GM19035 (cell line): ENCODE results near the gene ERMP1.
"Not testable (repeated sequence)": the region's sequence is repeated elsewhere in the genome, so short reads cannot be mapped to it uniquely, and the experiment has no call there.

Experiments used
- ATAC-seq: cut with Tn5 transposase; IDR thresholded peaks from one replicate; pipeline ENCODE4 v1.9.1; 2021; ENCODE audit not compliant: unreplicated experiment

Gene ERMP1, protein sequence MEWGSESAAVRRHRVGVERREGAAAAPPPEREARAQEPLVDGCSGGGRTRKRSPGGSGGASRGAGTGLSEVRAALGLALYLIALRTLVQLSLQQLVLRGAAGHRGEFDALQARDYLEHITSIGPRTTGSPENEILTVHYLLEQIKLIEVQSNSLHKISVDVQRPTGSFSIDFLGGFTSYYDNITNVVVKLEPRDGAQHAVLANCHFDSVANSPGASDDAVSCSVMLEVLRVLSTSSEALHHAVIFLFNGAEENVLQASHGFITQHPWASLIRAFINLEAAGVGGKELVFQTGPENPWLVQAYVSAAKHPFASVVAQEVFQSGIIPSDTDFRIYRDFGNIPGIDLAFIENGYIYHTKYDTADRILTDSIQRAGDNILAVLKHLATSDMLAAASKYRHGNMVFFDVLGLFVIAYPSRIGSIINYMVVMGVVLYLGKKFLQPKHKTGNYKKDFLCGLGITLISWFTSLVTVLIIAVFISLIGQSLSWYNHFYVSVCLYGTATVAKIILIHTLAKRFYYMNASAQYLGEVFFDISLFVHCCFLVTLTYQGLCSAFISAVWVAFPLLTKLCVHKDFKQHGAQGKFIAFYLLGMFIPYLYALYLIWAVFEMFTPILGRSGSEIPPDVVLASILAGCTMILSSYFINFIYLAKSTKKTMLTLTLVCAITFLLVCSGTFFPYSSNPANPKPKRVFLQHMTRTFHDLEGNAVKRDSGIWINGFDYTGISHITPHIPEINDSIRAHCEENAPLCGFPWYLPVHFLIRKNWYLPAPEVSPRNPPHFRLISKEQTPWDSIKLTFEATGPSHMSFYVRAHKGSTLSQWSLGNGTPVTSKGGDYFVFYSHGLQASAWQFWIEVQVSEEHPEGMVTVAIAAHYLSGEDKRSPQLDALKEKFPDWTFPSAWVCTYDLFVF

DNA sequence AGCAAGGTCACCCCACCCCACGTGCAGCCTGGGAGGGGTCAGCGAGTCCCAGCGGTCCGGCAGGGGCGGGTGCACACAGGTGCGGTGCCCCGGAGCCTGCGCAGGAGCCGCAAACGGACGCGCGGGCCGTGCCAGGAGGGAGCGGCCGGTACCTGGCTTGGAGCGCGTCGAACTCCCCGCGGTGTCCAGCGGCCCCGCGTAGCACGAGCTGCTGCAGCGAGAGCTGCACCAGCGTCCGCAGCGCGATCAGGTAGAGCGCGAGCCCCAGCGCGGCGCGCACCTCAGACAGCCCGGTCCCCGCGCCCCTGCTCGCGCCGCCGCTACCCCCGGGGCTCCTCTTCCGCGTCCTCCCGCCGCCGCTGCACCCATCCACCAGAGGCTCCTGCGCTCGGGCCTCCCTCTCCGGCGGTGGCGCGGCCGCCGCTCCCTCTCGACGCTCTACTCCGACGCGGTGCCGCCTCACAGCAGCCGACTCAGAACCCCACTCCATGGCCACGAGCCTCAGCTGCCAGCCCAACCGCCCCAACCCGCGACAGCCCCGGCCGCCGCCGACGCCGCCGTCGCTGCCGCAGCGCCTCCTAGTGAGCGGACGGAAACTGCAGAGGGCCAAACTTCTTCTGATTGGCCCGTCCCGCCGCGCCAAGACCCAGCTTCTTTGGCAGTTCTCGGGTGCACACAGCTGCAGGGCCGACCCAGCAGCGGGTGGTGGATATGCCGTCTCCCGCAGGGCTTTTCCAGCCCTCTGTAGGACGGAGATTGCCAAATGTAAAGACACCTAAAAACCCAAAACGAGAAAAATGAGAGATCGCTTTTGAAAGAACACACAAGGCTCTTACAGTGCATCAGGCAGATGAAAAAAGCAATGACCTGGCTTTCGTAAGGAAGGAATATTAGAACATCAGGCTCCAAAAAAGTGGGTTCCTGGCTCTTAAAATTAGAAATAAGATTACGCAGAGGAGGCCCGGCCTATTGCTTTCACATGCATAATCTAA is at the start of gene ERMP1:
TSS of gene ERMP1 (minus strand) at position 580 of the 992 bp plus-strand sequence. CDS start at position 490, 90 bp downstream.
- peak; percentile 87 for ATAC-seq

DNA sequence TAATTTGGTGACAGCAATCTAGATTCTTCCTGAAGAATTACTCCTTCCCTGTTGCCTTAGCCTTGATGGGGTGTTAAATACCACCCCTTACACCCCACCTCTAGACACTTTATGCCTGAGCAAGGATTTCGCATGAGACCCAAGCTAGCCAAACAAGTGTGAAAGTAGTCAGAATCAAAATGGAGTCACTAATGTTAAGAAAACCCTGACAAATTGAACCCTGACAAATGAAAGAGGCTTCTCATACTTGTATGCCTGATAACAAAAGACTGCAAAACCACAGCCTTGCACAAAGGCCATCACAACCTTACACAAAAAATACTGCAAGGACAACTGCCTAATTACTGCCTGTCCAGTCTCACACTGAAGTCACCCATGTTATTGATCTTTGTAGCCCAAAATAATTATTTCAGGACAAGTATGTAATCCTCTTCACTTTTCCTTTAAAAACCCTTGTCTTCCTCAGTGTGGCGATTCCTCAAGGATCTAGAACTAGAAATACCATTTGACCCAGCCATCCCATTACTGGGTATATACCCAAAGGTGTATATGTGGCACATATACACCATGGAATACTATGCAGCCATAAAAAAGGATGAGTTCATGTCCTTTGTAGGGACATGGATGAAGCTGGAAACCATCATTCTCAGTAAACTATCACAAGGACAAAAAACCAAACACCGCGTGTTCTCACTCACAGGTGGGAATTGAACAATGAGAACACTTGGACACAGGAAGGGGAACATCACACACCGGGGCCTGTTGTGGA is 49.5 kb upstream of the ERMP1 start:
- not testable (repeated sequence) for ATAC-seq

DNA sequence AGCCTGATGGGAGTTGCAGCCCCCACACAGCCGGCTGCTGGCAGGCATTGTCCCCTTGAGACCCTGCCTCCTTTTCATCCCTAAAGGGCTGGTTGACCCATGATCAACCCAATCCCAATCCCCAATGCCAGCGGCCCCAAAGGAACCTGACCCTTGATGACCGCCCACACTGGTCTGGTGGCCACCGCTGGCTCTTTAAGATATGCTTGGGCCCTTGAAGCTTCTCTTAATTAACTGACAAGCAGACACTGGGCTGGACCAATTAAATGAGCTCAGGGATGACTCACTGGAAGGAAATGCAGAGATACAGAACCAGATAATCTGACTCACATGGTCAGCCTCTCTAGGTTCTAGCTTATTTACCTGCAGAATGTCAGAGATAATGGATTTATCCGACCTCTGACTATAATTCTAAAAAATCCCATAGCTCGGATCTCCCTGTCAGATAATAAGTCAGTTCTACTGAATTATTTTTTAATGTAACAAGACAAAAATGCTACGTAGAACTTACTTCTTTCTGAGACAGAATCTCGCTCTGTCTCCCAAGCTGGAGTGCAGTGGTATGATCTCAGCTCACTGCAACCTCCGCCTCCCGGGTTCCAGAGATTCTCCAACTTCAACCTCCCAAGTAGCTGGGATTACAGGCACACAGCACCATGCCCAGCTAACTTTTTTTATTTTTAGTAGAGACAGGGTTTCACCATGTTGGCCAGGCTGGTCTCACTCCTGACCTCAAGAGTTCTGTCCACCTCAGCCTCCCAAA is 46.7 kb upstream of the ERMP1 start:
- ATAC-seq = no peak

DNA sequence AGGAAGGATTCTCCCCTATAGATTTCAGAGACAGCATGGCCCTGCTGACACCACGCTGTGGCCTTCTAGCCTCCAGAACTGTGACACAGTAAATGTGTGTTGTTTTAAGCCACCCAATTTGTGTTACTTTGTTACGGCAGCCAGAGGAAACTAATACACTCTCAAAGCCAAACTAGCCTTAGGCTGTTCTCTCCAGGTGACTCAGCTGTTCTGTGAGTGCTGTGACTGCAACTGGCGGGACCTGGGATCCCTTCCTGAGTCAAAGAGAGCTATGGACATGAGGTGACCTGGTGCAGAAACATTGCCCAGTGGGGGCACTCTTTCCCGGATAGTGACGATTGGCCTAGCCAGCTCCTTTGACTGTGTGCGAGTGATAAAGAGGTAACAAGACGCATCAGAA is 43.8 kb upstream of the ERMP1 start:
- ATAC-seq = no peak

DNA sequence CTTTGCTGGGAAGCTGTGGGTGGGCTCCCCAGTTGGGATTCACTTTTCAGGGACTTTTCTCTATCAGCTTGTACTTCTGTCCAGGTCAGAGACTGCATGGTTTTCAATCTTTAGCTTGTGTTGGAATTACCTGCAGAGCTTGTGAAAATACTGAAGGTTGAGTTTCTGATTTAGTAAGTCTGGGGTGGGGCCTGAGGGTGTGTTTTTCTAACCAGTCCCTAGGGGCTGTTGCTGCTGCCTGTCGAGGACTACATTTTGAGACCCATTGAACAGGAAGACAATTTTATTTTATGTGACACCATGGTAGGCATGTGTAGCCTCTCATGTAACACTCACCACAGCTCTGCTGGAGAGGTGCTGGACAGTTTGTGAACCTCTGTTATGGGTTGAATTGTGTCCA is 43.1 kb upstream of the ERMP1 start:
- ATAC-seq = no peak

DNA sequence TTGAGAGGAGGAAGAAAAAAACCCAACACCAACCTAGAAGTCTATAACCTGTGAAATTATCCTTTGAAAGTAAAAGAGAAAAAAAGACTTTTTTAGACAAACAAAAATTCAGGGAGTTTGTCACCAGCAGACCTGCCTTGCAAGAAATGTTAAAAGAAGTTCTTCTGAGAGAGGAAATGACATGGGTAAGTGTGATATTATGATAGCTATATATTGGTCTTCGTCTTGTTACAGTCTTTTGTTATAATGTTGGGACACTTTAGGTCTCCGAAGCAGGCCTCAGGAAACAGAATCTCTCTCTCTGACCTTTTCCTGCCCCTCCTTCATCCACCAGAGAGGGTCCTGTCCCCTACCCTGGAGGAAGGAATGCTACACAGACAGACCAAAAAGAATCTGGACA is 41.1 kb upstream of the ERMP1 start:
- ATAC-seq = no peak

DNA sequence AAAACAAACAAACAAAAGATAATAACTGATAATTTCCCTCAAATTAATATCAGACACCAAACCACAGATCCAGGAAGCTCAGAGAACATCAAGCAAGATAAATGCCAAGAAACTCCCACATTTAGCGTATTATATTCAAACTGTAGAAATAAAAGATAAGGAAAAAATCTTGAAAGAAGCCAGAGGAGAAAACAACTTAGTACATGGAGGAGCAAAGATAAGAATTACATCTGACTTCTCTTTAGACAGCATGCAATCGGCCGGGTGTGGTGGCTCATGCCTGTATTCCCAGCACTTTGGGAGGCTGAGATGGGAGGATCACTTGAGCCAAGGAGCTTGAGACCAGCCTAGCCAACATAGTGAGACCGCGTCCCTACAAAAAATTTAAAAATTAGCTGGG is 40.5 kb upstream of the ERMP1 start:
- ATAC-seq = no peak

DNA sequence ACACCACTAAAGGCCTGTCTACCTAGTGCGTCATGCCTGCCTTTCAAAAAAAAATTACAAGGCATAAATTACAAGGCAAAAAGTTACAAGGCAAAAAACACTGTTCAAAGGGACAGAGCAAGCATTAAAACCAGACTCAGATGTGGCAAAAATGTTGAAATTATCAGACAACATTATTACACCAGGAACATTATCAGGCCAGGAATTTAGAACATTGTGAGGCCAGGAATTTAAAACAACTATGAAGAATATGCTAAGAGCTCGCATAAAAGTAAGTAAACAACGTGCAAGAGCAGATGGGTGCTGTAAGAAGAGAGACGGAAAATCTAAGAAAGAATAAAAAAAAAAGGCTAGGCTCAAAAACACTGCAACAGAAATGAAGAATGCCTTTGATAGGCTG is 39.6 kb upstream of the ERMP1 start:
- ATAC-seq = no peak

DNA sequence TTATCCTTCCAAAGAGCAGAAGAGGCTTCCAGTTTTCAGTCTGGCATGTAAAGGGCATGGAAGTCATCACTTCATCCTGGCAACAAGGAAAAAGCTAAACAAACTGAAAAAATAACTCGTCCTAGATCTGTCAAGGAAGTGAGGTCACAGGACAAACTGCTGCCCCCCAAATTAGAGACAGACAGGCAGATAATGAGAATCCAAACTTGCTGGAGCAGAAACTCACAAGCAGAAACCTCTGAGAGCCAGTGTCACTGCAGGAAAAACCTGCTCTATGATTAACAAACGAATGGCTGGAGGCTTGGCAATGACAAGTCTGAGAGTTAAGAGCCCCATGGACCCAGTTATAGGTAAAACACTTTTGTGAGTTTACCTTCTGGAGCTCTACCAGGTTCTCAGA is 38.9 kb upstream of the ERMP1 start:
- no peak for ATAC-seq

DNA sequence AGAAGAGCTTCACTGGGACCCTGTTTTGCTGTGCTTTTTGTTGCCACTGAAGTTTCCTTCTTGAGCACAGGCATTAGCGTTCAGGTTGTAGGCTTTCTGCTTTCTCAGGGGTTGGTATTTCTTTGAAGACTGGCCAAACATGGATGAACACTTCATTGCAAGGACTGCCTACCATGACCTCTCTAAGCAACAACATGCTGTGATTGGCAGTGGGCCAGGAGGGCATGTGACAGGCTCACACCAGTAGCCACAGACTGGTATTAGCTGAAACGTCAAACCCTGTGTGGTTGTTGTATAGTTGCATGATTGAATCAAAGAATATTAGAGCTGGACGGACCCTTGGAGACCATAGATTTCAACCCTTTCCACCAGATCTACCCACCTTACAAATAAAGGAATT is 37.8 kb upstream of the ERMP1 start:
- ATAC-seq = no peak

DNA sequence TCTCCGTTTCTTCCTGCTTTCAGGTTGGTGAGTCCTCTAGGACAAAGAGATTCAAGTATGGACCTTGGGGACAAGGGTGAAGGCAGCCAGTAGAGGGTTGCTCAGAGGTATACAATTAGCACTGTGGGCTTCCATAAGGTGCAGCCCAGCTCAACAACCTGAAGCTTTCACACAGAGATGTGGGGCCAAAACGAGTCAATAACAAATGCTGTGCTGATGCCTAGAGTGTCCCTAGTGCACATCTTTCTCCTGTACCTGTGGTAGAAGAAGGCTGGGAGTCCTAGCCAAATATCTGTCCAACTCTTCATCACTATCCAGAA is 37.1 kb upstream of the ERMP1 start:
- no peak for ATAC-seq

DNA sequence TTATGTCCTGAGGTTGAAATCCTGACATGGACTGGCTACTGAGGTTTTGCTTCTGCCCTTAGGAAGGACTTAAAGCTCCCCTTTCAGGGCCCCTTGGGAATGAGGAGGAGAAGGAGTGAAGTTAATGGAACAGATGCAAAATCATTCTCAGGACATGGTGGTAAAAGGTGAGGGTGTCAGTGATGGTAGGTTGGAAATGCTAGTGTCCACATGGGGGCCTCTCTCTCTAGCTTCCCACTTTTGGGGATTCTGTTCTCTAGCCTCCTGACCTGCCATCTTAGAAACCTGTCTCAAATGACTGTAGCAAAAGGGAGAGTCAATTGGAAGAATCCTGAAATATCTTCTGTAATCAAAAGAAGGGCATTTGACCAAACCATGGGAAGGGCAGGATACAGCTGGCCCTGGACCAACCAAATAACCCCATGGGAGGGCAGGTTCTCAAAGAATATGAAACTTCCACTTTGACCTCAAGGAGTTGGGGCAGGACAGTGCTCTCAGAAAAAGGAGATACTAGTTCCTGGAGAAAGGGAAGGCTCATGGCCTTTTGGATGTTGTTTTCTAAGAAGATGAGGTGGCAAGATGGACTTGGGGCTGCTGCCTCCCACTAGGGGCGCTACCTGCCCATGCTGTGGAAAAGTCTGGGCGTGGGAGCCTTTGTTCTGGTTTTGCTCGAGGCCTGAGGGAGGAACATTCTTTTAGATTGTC is 36.5 kb upstream of the ERMP1 start:
- ATAC-seq = no peak

DNA sequence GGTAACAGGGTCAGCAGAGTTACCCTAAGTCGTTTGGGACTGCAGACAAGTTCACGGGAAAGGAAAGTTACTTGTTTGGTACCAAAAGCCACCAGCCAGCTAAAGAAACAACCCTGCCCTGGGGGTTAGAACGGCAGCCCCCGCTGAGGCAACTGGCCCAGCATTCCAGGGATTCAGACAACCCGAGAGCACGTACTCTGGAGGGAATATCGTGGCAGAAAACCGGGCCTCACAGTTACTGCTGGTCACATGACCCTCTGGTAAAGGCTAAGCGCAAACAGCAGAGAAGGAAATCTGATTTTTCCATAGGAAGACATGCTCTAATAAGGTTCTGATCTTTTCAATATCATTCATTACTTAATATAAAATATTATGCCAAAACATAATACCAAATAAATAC is 35.3 kb upstream of the ERMP1 start:
- ATAC-seq = no peak

DNA sequence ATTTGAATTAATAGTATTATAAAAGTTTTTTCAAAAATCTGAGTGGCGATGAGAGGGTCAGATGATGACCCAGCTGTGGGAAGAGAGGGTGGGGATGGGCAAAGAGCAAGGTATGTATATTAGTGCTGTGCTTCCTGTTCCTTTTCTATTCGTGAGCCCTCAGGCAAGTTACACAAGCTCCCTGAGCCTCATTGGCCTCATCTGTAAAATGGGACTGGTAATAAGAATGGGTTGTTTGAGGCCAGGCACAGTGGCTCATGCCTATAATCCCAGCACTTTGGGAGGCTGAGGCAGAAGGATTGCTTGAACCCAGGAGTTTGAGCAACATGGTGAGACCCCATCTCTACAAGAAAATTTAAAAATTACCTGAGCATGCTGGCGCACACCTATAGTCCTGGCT is 33.8 kb upstream of the ERMP1 start:
- no peak for ATAC-seq

DNA sequence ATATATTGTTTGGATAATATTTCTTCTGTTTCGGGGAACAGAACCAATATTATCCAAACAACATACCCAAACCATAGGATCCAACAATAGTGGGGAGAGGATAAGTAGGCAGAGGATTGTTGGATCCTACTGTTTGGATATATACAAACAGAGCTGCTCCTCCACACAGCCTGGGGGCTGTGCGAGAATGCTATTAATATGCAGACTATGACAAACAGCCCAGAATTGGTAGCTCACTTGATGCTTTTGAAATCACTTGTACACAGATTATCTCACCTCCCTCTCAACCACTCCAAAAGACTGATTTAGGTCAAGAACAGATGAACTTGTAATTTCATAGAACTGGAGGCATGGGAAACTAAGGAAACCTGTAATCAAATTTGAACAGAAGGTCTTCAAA is 33.4 kb upstream of the ERMP1 start:
- no peak for ATAC-seq

DNA sequence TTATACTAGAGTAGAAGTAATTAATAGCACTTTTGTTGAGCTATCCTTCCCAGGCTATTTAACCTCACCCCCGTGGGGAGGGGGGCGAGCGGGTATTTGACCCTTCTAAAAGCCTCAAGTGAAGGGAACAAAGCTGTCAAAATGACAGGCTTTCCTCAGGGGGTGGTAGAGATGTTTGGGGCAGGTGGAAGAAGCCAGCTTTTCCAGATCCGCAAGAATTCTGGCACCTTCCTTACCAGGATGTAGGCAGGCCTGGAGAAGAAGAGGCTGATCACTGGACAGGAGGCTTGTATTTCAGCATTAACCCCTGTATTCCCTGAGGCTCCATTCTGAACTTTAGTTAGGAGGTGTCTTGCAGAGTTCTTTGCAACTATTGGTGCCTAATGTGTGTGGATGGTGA is 31.5 kb upstream of the ERMP1 start:
- no peak for ATAC-seq

DNA sequence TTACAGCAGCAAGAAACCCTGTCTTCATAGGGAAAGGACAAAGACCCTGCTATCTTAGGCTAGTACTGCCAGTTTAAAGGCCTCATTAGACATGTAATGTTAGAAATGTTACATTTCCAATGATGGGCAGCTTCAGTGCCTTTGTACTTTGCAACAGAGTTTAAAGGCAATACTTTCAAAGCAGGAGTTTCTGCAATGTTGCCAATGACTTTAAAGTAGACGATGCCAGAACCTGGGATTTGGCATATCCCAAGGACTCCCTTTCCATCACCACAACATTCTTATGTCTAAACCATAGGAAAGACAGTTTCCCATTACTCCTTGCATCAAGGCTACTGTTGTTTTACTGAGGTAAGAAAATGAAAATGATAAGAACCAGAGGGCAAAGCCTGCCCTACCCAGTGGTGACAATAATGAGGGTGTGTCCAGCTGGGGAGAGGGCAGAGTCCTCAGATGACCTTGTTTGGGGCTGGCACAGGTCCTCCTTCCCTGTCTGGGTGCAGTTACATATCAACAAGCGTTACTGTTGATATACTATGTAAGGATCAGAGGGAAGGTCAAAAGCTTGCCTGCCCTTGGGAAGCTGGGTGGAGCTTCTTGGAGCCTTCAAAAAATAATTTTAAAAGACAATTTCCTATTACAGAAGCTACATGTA is 30.3 kb upstream of the ERMP1 start:
- ATAC-seq = no peak

DNA sequence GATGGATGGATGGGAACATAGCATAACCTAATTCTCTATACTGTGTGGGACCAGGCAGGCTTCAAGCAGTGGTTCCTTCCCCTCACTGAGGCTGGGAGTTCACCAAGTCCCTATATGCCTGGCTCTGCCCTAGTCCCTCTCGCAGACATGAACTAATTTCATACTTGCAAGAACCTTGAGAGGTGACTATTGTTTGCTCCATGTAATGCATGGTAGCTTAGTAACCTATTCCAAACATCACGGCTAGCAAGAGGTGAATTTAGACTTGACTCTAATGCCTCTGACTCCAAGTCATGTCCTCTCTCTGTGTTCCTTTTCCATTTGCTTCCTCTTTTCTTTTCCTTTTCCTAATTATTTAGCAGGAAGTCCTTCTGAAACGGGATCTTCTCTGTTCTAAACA is 25.9 kb upstream of the ERMP1 start:
- no peak for ATAC-seq

DNA sequence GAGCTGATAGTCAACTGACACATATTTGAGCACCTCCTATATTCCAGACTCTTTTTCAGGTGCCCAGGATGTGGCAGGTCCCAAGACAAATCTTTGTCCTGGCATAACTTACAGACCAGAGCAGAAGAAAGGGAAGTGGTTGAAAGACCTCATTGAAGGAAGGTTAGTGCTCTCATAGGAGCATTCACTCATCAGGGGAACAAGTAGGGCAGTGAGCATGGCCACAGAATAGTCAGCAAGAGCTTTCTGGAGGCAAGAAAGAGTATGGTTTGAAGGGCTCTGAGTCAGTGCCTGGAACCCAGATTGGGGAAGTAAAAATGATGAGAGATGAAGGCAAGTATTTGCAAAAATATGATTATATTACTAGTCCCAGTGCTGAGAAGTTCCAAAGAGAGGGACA is 25.0 kb upstream of the ERMP1 start:
- ATAC-seq = no peak
